ENCODE measurements around the gene MUC2.

MUC2 gene

GRCh38 chr11:1091332-1092083 lies 16.8 kb downstream of the MUC2 start:
- H3K4me3 Mint-ChIP-seq, result no peak overlapping the region
- H3K9me3 Mint-ChIP-seq, result peaks cover 4% of the 10 kb centered on the region
- no peaks in the 10 kb centered on the region for H3K27me3 Mint-ChIP-seq
- H3K36me3 Mint-ChIP-seq (ENCODE audit: low read depth), result no peaks in the 10 kb centered on the region
- no peak overlapping the region for H3K27ac Mint-ChIP-seq
- no peaks in the 10 kb centered on the region for H3K4me1 Mint-ChIP-seq
- DNase-seq (no peak), ATAC-seq (no peak)

- Mint-ChIP-seq H3K4me3 (no peak overlapping the region), H3K27ac (no peak overlapping the region), H3K9me3 (peaks cover 4% of the 10 kb centered on the region), H3K36me3 (ENCODE audit: low read depth) (no peaks in the 10 kb centered on the region), H3K27me3 (no peaks in the 10 kb centered on the region), H3K4me1 (no peaks in the 10 kb centered on the region)
- DNase-seq (no peak), ATAC-seq (no peak)
Observed at GRCh38 chr11:1092145-1092670, 17.5 kb downstream of the MUC2 start.

GRCh38 chr11:1092919-1093318 lies 18.2 kb downstream of the MUC2 start:
- Mint-ChIP-seq H3K27me3 (no peaks in the 10 kb centered on the region), H3K9me3 (peaks cover 4% of the 10 kb centered on the region), H3K4me3 (no peak overlapping the region), H3K4me1 (no peaks in the 10 kb centered on the region), H3K36me3 (ENCODE audit: low read depth) (no peaks in the 10 kb centered on the region), H3K27ac (no peak overlapping the region)
- DNase-seq (no peak), ATAC-seq (no peak)

- no peak overlapping the region for H3K4me3 Mint-ChIP-seq
- no peak for DNase-seq
- no peaks in the 10 kb centered on the region for H3K36me3 Mint-ChIP-seq (ENCODE audit: low read depth)
- H3K4me1 Mint-ChIP-seq, result no peaks in the 10 kb centered on the region
- no peak overlapping the region for H3K27ac Mint-ChIP-seq
- peaks cover 4% of the 10 kb centered on the region for H3K9me3 Mint-ChIP-seq
- ATAC-seq, result no peak
- no peaks in the 10 kb centered on the region for H3K27me3 Mint-ChIP-seq
Observed at GRCh38 chr11:1099519-1100355, 25.1 kb downstream of the MUC2 start.

- Mint-ChIP-seq H3K36me3 (ENCODE audit: low read depth) (no peaks in the 10 kb centered on the region), H3K9me3 (no peaks in the 10 kb centered on the region), H3K27me3 (no peaks in the 10 kb centered on the region), H3K27ac (no peak overlapping the region), H3K4me1 (no peaks in the 10 kb centered on the region), H3K4me3 (no peak overlapping the region)
- ATAC-seq, result no peak
- no peak for DNase-seq
Observed at GRCh38 chr11:1100417-1101245, 26.0 kb downstream of the MUC2 start.

- H3K4me3 Mint-ChIP-seq, result no peak overlapping the region
- no peaks in the 10 kb centered on the region for H3K4me1 Mint-ChIP-seq
- H3K9me3 Mint-ChIP-seq, result no peaks in the 10 kb centered on the region
- no peaks in the 10 kb centered on the region for H3K27me3 Mint-ChIP-seq
- no peak overlapping the region for H3K27ac Mint-ChIP-seq
- DNase-seq, result no peak
- ATAC-seq, result no peak
- H3K36me3 Mint-ChIP-seq (ENCODE audit: low read depth), result no peaks in the 10 kb centered on the region
Observed at GRCh38 chr11:1101318-1102089, 26.8 kb downstream of the MUC2 start.

- ATAC-seq, result no peak
- H3K9me3 Mint-ChIP-seq, result no peaks in the 10 kb centered on the region
- no peaks in the 10 kb centered on the region for H3K4me1 Mint-ChIP-seq
- no peaks in the 10 kb centered on the region for H3K36me3 Mint-ChIP-seq (ENCODE audit: low read depth)
- no peaks in the 10 kb centered on the region for H3K27me3 Mint-ChIP-seq
- no peak overlapping the region for H3K27ac Mint-ChIP-seq
- H3K4me3 Mint-ChIP-seq, result no peak overlapping the region
- no peak for DNase-seq
Observed at GRCh38 chr11:1102221-1102971, 27.7 kb downstream of the MUC2 start.

GRCh38 chr11:1102996-1103395 lies 28.3 kb downstream of the MUC2 start:
- Mint-ChIP-seq H3K9me3 (no peaks in the 10 kb centered on the region), H3K27me3 (no peaks in the 10 kb centered on the region), H3K27ac (no peak overlapping the region), H3K4me1 (no peaks in the 10 kb centered on the region), H3K4me3 (no peak overlapping the region), H3K36me3 (ENCODE audit: low read depth) (no peaks in the 10 kb centered on the region)
- ATAC-seq (no peak), DNase-seq (no peak)

- Mint-ChIP-seq H3K4me1 (no peaks in the 10 kb centered on the region), H3K36me3 (ENCODE audit: low read depth) (no peaks in the 10 kb centered on the region), H3K27ac (no peak overlapping the region), H3K9me3 (no peaks in the 10 kb centered on the region), H3K27me3 (no peaks in the 10 kb centered on the region), H3K4me3 (no peak overlapping the region)
- DNase-seq (no peak), ATAC-seq (no peak)
Observed at GRCh38 chr11:1103401-1104360, 29.0 kb downstream of the MUC2 start.

- Mint-ChIP-seq H3K9me3 (no peaks in the 10 kb centered on the region), H3K27me3 (no peaks in the 10 kb centered on the region), H3K36me3 (ENCODE audit: low read depth) (no peaks in the 10 kb centered on the region), H3K4me1 (no peaks in the 10 kb centered on the region), H3K4me3 (no peak overlapping the region), H3K27ac (no peak overlapping the region)
- no peak for DNase-seq
- ATAC-seq, result no peak
Observed at GRCh38 chr11:1104411-1105182, 29.9 kb downstream of the MUC2 start.

GRCh38 chr11:1105183-1105565 lies 30.5 kb downstream of the MUC2 start:
- DNase-seq (no peak), ATAC-seq (no peak)
- Mint-ChIP-seq H3K27me3 (no peaks in the 10 kb centered on the region), H3K9me3 (no peaks in the 10 kb centered on the region), H3K4me3 (no peak overlapping the region), H3K4me1 (no peaks in the 10 kb centered on the region), H3K27ac (no peak overlapping the region), H3K36me3 (ENCODE audit: low read depth) (no peaks in the 10 kb centered on the region)

GRCh38 chr11:1106387-1106786 lies 31.7 kb downstream of the MUC2 start:
- H3K36me3 Mint-ChIP-seq (ENCODE audit: low read depth), result no peaks in the 10 kb centered on the region
- DNase-seq, result no peak
- H3K27ac Mint-ChIP-seq, result no peak overlapping the region
- ATAC-seq, result no peak
- no peak overlapping the region for H3K4me3 Mint-ChIP-seq
- H3K9me3 Mint-ChIP-seq, result no peaks in the 10 kb centered on the region
- no peaks in the 10 kb centered on the region for H3K4me1 Mint-ChIP-seq
- no peaks in the 10 kb centered on the region for H3K27me3 Mint-ChIP-seq
